Measurements from ENCODE around the gene CTAGE9. TPM values are rescaled to one million over a fixed set of nuclear protein-coding genes. Genes with fewer than 3 reads are reported as not detected.
A peak's percentile ranks its signal among the peaks of the same experiment; 100 is the strongest.

Gene CTAGE9
- total RNA-seq, 1 experiment from 2014 or later = not detected

DNA sequence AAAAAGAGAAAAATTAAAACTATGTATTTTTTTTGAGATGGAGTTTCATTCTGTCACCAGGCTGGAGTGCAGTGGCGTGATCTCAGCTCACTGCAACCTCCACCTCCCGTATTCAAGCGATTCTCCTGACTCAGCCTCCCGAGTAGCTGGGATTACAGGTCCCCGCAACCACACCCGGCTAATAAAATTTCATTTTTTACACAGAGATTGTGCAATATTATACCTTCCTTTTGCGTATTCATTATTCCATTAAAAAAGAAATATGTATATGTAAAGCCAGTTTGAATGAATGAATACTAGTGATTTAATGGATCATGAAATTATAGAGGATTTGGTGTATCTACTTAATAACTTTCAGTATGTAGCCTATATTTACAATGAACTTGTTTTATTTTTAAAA lies 38.2 kb upstream of the CTAGE9 start:
- H3K9ac ChIP-seq (ENCODE audit: low read length) = no peak overlapping the region
- peaks cover 9% of the 10 kb centered on the region for H3K4me1 ChIP-seq (ENCODE audit: insufficient read depth, low read length)
- TF ChIP-seq, protein P1, sequence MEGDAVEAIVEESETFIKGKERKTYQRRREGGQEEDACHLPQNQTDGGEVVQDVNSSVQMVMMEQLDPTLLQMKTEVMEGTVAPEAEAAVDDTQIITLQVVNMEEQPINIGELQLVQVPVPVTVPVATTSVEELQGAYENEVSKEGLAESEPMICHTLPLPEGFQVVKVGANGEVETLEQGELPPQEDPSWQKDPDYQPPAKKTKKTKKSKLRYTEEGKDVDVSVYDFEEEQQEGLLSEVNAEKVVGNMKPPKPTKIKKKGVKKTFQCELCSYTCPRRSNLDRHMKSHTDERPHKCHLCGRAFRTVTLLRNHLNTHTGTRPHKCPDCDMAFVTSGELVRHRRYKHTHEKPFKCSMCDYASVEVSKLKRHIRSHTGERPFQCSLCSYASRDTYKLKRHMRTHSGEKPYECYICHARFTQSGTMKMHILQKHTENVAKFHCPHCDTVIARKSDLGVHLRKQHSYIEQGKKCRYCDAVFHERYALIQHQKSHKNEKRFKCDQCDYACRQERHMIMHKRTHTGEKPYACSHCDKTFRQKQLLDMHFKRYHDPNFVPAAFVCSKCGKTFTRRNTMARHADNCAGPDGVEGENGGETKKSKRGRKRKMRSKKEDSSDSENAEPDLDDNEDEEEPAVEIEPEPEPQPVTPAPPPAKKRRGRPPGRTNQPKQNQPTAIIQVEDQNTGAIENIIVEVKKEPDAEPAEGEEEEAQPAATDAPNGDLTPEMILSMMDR (conservative IDR thresholded peaks at IDR 0.05; ENCODE audit: low read depth, low read length) = no peak
- H3K4me2 ChIP-seq (ENCODE audit: low read length) = no peak overlapping the region
- no peak overlapping the region for H3K4me3 ChIP-seq (ENCODE audit: low read length)
- ChIA-PET POLR2A (ENCODE audit: unreplicated experiment) (no interaction called here), CTCF (interaction anchor here (0.7 kb wide), 1 partner anchor 31 kb away, joined by 3 read pairs; no protein-coding TSS in a partner anchor)
- no peak overlapping the region for H2AFZ ChIP-seq (ENCODE audit: low read length)
- no peak overlapping the region for H3K27ac ChIP-seq (ENCODE audit: low read length)
- intact Hi-C loops (cut with micrococcal nuclease) = no loop called here
- no peaks in the 10 kb centered on the region for H3K9me2 ChIP-seq (replicated peaks; ENCODE audit: low read length)
- peak; percentile 14 for DNase-seq
- no peak for ATAC-seq
- H3F3A ChIP-seq (ENCODE audit: low read length, unreplicated experiment) = no peaks in the 10 kb centered on the region
- no peaks in the 10 kb centered on the region for H3K27me3 ChIP-seq (ENCODE audit: low read length)
- no peaks in the 10 kb centered on the region for H3K9me3 ChIP-seq (ENCODE audit: low read length)
- BruUV-seq (replicated peaks) = no TSS peak
- H4K20me1 ChIP-seq (ENCODE audit: low read length) = no peaks in the 10 kb centered on the region
- H3K36me3 ChIP-seq (ENCODE audit: low read depth, low read length) = no peaks in the 10 kb centered on the region
- no peaks in the 10 kb centered on the region for H3K79me2 ChIP-seq (ENCODE audit: low read length)

- H3K9ac ChIP-seq (ENCODE audit: low read length) = no peak overlapping the region
- ChIA-PET CTCF (no interaction called here), POLR2A (ENCODE audit: unreplicated experiment) (no interaction called here)
- no peak overlapping the region for H3K27ac ChIP-seq (ENCODE audit: low read length)
- H3K4me3 ChIP-seq (ENCODE audit: low read length) = no peak overlapping the region
- no peaks in the 10 kb centered on the region for H3K27me3 ChIP-seq (ENCODE audit: low read length)
- H2AFZ ChIP-seq (ENCODE audit: low read length) = no peak overlapping the region
- no peaks in the 10 kb centered on the region for H3K36me3 ChIP-seq (ENCODE audit: low read depth, low read length)
- H3K4me2 ChIP-seq (ENCODE audit: low read length) = no peak overlapping the region
- no peaks in the 10 kb centered on the region for H3F3A ChIP-seq (ENCODE audit: low read length, unreplicated experiment)
- no peak for DNase-seq
- intact Hi-C loops (cut with micrococcal nuclease) = no loop called here
- no TSS peak for BruUV-seq (replicated peaks)
- no peaks in the 10 kb centered on the region for H3K9me3 ChIP-seq (ENCODE audit: low read length)
- TF ChIP-seq, protein P1 (conservative IDR thresholded peaks at IDR 0.05; ENCODE audit: low read depth, low read length) = no peak
- TF ChIP-seq EZH2phosphoT487 (IDR thresholded peaks at IDR 0.05; ENCODE audit: borderline replicate concordance, low read length) (no peak), EZH2 (IDR thresholded peaks at IDR 0.05; ENCODE audit: low read length, unreplicated experiment) (no peak)
- ATAC-seq = no peak
- peaks cover 4% of the 10 kb centered on the region; the same call in 1 of the 2 replicates for H3K4me1 ChIP-seq (ENCODE audit: insufficient read depth, low read length)
- H3K79me2 ChIP-seq (ENCODE audit: low read length) = no peaks in the 10 kb centered on the region
- no peaks in the 10 kb centered on the region for H3K9me2 ChIP-seq (replicated peaks; ENCODE audit: low read length)
- no peaks in the 10 kb centered on the region for H4K20me1 ChIP-seq (ENCODE audit: low read length)
These were observed 37.1 kb upstream of the CTAGE9 start for GRCh38 chr6:131747821-131748353.

- no peak overlapping the region for H2AFZ ChIP-seq (ENCODE audit: low read length)
- no peak overlapping the region for H3K9ac ChIP-seq (ENCODE audit: low read length)
- H3K27ac ChIP-seq (ENCODE audit: low read length) = no peak overlapping the region
- no peaks in the 10 kb centered on the region for H3K9me2 ChIP-seq (replicated peaks; ENCODE audit: low read length)
- H3K79me2 ChIP-seq (ENCODE audit: low read length) = no peaks in the 10 kb centered on the region
- ChIA-PET CTCF (no interaction called here), POLR2A (ENCODE audit: unreplicated experiment) (no interaction called here)
- no peaks in the 10 kb centered on the region for H3K36me3 ChIP-seq (ENCODE audit: low read depth, low read length)
- H3K4me3 ChIP-seq (ENCODE audit: low read length) = no peak overlapping the region
- no peak for TF ChIP-seq EZH2 (IDR thresholded peaks at IDR 0.05; ENCODE audit: low read length, unreplicated experiment)
- no peak for TF ChIP-seq EZH2phosphoT487 (IDR thresholded peaks at IDR 0.05; ENCODE audit: borderline replicate concordance, low read length)
- TF ChIP-seq, protein P1 (conservative IDR thresholded peaks at IDR 0.05; ENCODE audit: low read depth, low read length) = no peak
- no peaks in the 10 kb centered on the region for H4K20me1 ChIP-seq (ENCODE audit: low read length)
- no peak for ATAC-seq
- no peaks in the 10 kb centered on the region for H3K9me3 ChIP-seq (ENCODE audit: low read length)
- H3K4me2 ChIP-seq (ENCODE audit: low read length) = no peak overlapping the region
- peaks cover 2% of the 10 kb centered on the region; the same call in 1 of the 2 replicates for H3K4me1 ChIP-seq (ENCODE audit: insufficient read depth, low read length)
- intact Hi-C loops (cut with micrococcal nuclease) = no loop called here
- no TSS peak for BruUV-seq (replicated peaks)
- no peak for DNase-seq
- no peaks in the 10 kb centered on the region for H3F3A ChIP-seq (ENCODE audit: low read length, unreplicated experiment)
- H3K27me3 ChIP-seq (ENCODE audit: low read length) = no peaks in the 10 kb centered on the region
These were observed 34.7 kb upstream of the CTAGE9 start for GRCh38 chr6:131745476-131745875.
